GM20000 (cell line): Measurements from ENCODE around the gene PCDH15.

Experiments used
- DNase-seq: peaks from one replicate; pipeline ENCODE4 v3.0.0; 2012; ENCODE audit warnings: low spot score
- TF ChIP-seq, protein P1 (sequence below): IDR thresholded peaks from 2 replicates; pipeline ENCODE4 v1.5.1; 2012; ENCODE audit warnings: mild to moderate bottlenecking, control low read depth; ENCODE audit errors: extremely low read depth, missing control alignments

PCDH15 gene

DNA sequence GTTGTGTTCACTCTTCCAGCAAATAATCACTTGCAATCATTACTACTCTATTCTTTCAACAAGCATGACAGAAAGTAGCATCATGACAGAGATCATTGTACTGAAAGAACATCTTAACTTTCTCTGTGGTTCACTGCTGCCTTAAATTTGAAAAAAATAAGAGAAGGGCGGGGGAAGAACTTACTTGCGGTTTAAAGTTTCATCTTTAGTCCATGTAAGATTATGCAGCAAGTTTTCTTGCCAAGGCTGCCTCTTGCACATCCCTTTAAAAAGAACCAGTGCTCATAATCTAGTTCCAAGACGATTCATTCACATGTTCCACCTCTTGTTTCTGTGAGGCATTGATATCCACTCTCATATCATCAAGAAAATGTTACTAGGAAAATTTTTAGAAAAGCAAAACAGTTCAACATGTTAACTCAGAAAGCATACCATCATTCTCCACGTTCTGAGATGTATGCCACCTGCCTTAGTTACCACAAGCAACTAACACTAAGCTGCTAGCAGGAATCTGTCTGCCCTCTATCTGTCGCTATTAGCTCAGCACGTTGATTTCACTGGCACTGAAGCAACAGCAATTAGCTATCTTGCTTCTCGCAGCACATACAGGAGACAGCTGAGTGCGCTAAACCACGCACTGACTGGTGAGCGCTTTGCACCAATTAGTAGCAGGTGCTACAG lies at the start of gene PCDH15:
Gene PCDH15, minus strand, starts transcription at position 491 of the 681 bp plus-strand sequence. CDS start 136,969 bp downstream, outside the sequence.
- DNase-seq = no peak
- TF ChIP-seq, protein P1, sequence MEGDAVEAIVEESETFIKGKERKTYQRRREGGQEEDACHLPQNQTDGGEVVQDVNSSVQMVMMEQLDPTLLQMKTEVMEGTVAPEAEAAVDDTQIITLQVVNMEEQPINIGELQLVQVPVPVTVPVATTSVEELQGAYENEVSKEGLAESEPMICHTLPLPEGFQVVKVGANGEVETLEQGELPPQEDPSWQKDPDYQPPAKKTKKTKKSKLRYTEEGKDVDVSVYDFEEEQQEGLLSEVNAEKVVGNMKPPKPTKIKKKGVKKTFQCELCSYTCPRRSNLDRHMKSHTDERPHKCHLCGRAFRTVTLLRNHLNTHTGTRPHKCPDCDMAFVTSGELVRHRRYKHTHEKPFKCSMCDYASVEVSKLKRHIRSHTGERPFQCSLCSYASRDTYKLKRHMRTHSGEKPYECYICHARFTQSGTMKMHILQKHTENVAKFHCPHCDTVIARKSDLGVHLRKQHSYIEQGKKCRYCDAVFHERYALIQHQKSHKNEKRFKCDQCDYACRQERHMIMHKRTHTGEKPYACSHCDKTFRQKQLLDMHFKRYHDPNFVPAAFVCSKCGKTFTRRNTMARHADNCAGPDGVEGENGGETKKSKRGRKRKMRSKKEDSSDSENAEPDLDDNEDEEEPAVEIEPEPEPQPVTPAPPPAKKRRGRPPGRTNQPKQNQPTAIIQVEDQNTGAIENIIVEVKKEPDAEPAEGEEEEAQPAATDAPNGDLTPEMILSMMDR = no peak

DNA sequence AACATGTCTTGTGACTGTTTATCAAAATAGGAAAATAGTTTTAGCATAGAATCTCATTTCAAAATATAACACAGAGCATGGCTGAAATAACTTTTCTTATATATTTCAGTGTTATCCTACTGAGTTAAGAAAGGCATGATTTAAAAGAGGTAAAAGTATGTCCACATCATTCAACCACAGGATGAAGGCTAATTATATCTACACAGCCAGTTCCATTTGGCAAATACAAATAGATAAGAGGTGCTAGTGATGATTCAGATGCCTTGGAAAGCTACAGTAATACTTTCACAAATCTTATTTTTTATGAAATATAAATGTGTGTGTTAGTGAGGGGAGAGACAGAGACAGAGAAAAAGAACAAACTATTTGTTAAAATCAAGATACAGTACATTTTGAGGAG lies 42.9 kb upstream of the PCDH15 start:
- no peak for DNase-seq
- TF ChIP-seq, protein P1 = no peak

DNA sequence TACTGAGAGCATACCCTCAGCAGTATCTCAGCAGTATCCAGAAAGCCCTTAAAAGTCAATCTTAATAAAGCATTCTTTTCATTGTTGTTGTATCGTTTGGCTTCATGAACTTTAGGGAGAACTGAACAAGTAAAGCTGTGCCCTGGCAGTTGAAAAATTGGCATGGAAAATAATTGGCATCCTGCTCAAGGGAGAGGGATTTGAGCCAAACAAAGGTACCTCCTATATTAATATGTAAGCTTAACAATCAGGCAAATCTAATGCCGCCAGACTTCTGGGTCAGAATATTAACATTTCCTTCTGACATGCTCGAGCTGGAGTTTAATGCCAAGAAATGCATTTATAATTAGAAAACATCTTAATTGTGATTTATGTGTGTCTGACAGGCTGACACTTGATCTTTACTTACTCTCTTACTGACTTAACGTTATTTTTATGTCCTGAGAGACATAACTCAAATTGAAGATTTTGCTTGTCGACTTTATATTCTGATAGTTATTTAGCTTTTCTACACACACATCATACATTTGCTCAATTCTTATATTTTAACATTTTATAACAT lies 42.1 kb upstream of the PCDH15 start:
- no peak for DNase-seq
- TF ChIP-seq, protein P1 = no peak

DNA sequence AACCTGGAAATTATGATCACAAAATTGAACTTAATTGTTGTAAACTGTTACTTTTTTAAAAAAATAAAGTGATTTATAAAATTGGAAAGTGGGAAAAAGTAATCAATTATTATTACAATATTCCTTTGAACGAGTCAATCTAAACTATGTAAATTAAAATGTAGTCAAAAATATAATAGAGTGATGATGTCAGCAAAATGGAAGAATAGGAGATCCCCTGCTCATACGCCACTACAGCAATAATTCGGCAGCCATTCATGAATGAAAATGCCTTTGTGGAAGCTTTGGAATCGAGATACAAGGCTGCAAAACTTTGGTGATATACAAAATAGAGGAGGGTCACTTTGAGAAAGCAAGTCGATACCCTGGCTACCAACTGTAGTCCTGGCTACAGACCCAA lies 36.4 kb upstream of the PCDH15 start:
- no peak for DNase-seq
- TF ChIP-seq, protein P1 = no peak

DNA sequence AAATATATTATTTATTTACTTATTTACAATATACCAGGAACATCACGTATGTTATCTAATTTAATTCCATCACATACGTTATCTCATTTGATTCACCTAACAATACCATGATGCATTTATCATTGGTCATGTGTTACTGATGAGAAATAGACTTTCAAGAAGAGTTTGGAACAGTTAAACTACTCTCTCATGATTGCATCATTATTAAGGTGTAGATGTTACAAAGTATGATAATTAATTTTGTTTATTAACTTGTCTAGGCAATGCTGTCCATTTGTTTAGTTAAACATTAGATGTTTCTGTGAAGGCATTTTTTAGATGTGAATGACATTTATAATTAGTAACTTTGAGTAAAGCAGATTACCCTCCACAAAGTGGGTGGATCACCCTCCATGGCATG lies 32.0 kb upstream of the PCDH15 start:
- no peak for DNase-seq
- TF ChIP-seq, protein P1 = no peak

DNA sequence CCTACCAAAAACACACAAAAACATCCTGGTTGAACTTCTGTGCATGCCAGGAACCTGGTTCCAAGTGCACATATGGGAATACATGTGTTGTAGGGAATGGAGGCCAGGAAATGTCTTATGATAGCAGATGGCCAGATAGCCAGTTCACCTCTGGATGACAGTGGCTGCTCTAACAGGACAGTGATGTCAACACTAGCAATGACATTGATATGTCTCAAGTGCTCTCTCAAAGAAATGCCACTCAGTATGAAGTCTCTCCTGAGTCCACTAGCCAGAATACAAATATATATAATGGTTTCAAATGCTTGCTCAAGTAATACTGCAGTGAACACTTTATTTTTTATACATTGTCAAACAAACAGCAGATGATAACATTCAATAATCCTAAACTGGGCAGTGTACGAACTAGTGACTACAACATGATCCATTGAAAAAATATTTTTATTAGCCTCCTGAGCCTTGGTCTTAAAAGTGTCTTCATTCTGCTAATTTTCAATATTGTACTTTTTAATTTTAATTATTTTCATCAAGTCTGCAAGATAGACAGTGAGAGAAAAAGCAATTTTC lies 26.0 kb upstream of the PCDH15 start:
- TF ChIP-seq, protein P1 = no peak
- DNase-seq = no peak

DNA sequence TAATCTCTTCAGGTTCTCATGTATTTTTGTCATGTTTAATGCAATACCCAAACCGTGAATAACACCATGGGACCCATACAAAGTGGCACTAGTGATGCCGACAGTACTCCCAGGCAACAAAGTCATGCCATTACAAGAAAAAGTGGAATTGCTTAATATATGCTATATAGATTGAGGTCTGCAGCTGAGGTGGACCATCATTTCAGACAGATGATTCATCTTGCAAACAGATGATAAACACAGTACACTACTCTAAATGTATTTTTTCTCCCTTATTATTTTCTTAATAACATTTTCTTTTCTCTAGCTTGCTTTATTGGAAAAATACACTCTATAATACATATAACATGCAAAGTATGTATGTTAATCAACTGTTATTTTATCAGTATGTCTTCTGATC lies 14.6 kb upstream of the PCDH15 start:
- TF ChIP-seq, protein P1 = no peak

More for the DNA sequence above, 14.6 kb upstream of the PCDH15 start:
- no peak for DNase-seq
